LNCAP (cell line): ENCODE measurements around the gene PAQR8.

Experiments
- TF ChIP-seq, protein P1 (sequence below): fragments of 450-650 bp; IDR thresholded peaks from 2 replicates; pipeline ENCODE4 v1.5.1; 2017; ENCODE audit warnings: mild to moderate bottlenecking

Gene PAQR8

GRCh38 chr6:52416629-52417151 is 54.7 kb downstream of the PAQR8 start:
- TF ChIP-seq, protein P1, sequence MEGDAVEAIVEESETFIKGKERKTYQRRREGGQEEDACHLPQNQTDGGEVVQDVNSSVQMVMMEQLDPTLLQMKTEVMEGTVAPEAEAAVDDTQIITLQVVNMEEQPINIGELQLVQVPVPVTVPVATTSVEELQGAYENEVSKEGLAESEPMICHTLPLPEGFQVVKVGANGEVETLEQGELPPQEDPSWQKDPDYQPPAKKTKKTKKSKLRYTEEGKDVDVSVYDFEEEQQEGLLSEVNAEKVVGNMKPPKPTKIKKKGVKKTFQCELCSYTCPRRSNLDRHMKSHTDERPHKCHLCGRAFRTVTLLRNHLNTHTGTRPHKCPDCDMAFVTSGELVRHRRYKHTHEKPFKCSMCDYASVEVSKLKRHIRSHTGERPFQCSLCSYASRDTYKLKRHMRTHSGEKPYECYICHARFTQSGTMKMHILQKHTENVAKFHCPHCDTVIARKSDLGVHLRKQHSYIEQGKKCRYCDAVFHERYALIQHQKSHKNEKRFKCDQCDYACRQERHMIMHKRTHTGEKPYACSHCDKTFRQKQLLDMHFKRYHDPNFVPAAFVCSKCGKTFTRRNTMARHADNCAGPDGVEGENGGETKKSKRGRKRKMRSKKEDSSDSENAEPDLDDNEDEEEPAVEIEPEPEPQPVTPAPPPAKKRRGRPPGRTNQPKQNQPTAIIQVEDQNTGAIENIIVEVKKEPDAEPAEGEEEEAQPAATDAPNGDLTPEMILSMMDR = peak; percentile 72

DNA sequence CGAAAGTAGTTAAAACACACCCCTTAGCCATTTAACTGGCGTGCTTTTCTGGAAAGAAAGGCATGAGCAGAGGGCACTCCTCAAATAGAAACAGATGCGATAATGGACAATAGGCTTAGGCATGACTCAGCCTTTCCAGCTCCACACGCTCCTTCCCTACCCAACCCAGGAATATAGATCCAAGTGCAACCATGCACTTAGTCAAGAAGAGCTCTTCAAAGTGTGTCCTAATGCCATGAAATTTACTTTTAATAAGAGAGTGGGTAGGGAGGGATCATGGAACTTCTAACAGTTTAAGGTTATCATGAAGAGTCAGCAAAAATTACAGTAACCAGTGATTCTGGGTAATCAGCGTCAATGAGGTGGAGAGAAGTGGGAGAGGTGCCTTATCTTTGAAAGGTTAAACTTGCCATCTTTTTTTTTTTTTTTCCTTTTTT is 55.7 kb downstream of the PAQR8 start:
- TF ChIP-seq, protein P1 = no peak

DNA sequence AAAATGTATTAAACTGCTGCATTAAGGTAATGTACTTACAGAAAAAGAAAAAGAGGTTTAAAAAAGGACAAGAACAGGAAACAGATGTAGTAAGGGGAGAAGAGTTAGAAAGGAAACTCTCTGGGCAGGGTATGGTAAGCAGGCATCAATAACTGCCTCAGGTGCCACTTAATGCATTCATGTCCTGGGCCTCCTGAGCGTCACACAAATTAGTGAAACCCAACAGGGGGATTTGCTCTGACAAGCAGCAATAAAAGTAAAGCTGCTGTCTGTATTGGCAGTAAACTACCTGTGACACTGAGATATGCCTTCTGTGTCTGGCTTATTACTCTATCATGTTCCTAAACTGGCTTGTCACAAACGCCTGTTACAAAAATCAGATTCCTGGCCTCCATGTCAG is 56.7 kb downstream of the PAQR8 start:
- TF ChIP-seq, protein P1 = no peak

DNA sequence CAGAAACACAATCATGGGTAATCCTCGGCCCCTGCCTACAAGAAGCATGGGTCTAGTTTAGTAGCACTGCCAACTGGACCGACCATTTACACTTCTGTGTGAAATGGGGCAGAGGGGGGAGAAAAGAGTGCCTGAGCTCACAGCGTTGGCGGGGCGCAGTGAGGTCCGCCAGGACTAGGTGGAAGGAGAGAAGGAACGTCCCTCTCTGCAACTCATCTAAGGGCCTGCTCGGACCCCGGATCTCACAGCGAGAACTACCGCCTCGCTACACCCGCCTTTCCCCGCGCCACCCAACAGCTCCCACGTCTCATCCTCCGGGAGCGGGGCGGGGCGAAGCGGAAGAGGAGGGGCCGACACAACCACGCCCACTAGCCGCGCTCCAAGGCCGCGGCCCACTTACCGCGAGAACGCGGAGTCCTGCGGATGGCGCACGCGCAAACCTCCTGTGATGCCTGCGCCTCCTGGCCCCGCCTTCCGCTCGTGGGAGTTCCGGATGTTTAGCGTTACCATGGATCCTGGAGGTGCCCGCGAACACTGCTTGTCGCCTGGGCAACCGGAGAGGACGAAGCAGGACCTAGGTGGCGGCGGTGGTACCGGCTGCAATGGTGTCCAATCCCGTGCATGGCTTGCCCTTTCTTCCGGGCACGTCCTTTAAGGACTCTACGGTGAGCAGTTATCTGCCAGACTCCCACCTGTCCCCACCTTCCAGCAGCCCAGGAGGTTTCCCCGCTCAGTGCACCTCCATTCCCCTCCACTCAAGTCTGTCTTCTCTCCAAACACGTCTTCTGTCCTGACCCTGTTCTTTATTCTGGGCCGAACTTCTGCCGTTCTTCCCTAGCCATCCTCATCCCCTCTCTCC is 58.1 kb downstream of the PAQR8 start, which contains the start of gene EFHC1:
Gene EFHC1, plus strand, starts transcription at position 534 of the 859 bp plus-strand sequence. Its CDS starts 69 bp downstream, at position 603.
- TF ChIP-seq, protein P1 = no peak

- TF ChIP-seq, protein P1 = no peak
These were observed 58.9 kb downstream of the PAQR8 start for GRCh38 chr6:52420668-52421358.

GRCh38 chr6:52422156-52422555 is 60.2 kb downstream of the PAQR8 start:
- TF ChIP-seq, protein P1 = no peak

GRCh38 chr6:52423448-52423847 is 61.5 kb downstream of the PAQR8 start:
- TF ChIP-seq, protein P1 = no peak
